GM12875 (cell line): ENCODE data around the gene FBXL17.

Source experiments
- H3K4me3 ChIP-seq: one replicate; pipeline ENCODE4 v1.5.1; 2011; ENCODE audit warnings: low read depth, low read length, control low read depth
- CTCF ChIP-seq: IDR thresholded peaks from 2 replicates; pipeline ENCODE4 v1.5.1; 2011; ENCODE audit warnings: low read depth, mild to moderate bottlenecking, control low read depth, inconsistent platforms, low read length, moderate library complexity, borderline replicate concordance; ENCODE audit not compliant: insufficient read depth

Gene FBXL17

GRCh38 chr5:107869438-107870115 lies 512.3 kb downstream of the FBXL17 start:
- no peak overlapping the region for H3K4me3 ChIP-seq
- no peak for TF ChIP-seq CTCF

GRCh38 chr5:107868650-107869409 lies 513.1 kb downstream of the FBXL17 start:
- no peak overlapping the region for H3K4me3 ChIP-seq
- no peak for TF ChIP-seq CTCF

GRCh38 chr5:107867266-107867665 lies 514.6 kb downstream of the FBXL17 start:
- no peak for TF ChIP-seq CTCF
- no peak overlapping the region for H3K4me3 ChIP-seq

- H3K4me3 ChIP-seq: no peak overlapping the region
- TF ChIP-seq CTCF: no peak
Observed at GRCh38 chr5:107864793-107865192, 517.1 kb downstream of the FBXL17 start.

- H3K4me3 ChIP-seq: no peak overlapping the region
- no peak for TF ChIP-seq CTCF
Observed at GRCh38 chr5:107863125-107863524, 518.8 kb downstream of the FBXL17 start.

GRCh38 chr5:107861565-107861964 lies 520.3 kb downstream of the FBXL17 start:
- no peak overlapping the region for H3K4me3 ChIP-seq
- TF ChIP-seq CTCF: no peak

- H3K4me3 ChIP-seq: no peak overlapping the region
- no peak for TF ChIP-seq CTCF
Observed at GRCh38 chr5:107860044-107860443, 521.9 kb downstream of the FBXL17 start.
